ENCODE results near the gene STK32B. TPM values are rescaled to one million over a fixed set of nuclear protein-coding genes. Genes with fewer than 3 reads are reported as not detected.

STK32B gene
- total and polyA plus RNA-seq, 2 of the 4 experiments (the other 2 are of a cell fraction), result 5.5 to 6.3 TPM

DNA sequence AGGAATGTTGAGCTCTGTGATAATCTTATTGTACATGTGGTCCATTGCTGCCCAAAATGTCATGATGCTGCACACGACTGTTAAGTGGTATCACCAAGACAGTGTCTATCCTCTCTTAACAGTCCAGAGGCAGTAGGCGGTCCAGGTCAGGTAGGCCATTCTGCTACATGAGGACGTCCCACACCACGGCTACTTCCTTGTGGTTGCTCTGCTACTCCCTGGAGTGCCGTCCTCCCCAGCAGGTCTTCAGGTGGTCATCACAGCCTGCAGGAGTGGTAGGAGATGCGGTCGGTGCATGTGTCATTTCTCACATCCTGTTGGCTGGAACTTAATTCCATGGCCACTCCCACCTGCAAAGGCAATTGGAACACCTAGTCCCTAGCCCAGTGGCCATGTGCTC lies 11.5 kb upstream of the STK32B start:
- DNase-seq (no peak), ATAC-seq (ENCODE audit: low read depth) (no peak)
- in situ Hi-C loops (cut with MboI; ENCODE audit: low sequenced_read_pairs) (loop anchor here (10.0 kb wide), 1 partner anchor 755 kb away; no protein-coding TSS in a partner anchor), dilution Hi-C loops (cut with HindIII; ENCODE audit: low sequenced_read_pairs, unreplicated experiment) (no loop called here), intact Hi-C loops (cut with micrococcal nuclease) (loop anchor here (2.0 to 10.0 kb wide), 5 partner anchors 49 to 668 kb away; partner anchors contain the start of gene EVC2)
- H3K9me3 ChIP-seq (ENCODE audit: control insufficient read depth, insufficient read depth, low read length), result no peaks in the 10 kb centered on the region
- no peak overlapping the region for H3K4me2 ChIP-seq (ENCODE audit: low read depth, low read length)
- peak overlapping the region; percentile 83 for H3K4ac ChIP-seq (ENCODE audit: low read depth, low read length)
- H2BK20ac ChIP-seq (ENCODE audit: low read depth, low read length), result peak overlapping the region; percentile 85
- ChIA-PET POLR2A (ENCODE audit: unreplicated experiment) (no interaction called here), CTCF (no interaction called here)
- H3K4me1 ChIP-seq (ENCODE audit: control insufficient read depth, insufficient read depth, low read length), result peaks cover 21% of the 10 kb centered on the region
- H3K9ac ChIP-seq (ENCODE audit: low read depth, low read length), result no peak overlapping the region
- no peaks in the 10 kb centered on the region for H4K20me1 ChIP-seq (ENCODE audit: insufficient read depth, low read length)
- TF ChIP-seq POLR2A (IDR thresholded peaks at IDR 0.05; ENCODE audit: low read depth, low read length) (no peak), NFE2L2 (IDR thresholded peaks at IDR 0.05; ENCODE audit: low read depth, low read length) (no peak), MXI1 (IDR thresholded peaks at IDR 0.05; ENCODE audit: borderline replicate concordance, low read depth, low read length) (no peak), MAFK (IDR thresholded peaks at IDR 0.05; ENCODE audit: low read depth, low read length) (no peak), MAZ (IDR thresholded peaks at IDR 0.05; ENCODE audit: borderline replicate concordance, low read depth, low read length) (no peak), RFX5 (IDR thresholded peaks at IDR 0.05; ENCODE audit: low read depth, low read length) (no peak), BHLHE40 (IDR thresholded peaks at IDR 0.05; ENCODE audit: low read depth, low read length) (no peak), CEBPB (IDR thresholded peaks at IDR 0.05; ENCODE audit: low read depth, low read length) (no peak), RCOR1 (IDR thresholded peaks at IDR 0.05; ENCODE audit: insufficient replicate concordance, low read length) (no peak), RAD21 (IDR thresholded peaks at IDR 0.05; ENCODE audit: low read length) (no peak), FOS (IDR thresholded peaks at IDR 0.05; ENCODE audit: low read depth, low read length) (no peak), SMC3 (IDR thresholded peaks at IDR 0.05; ENCODE audit: low read depth, low read length) (no peak)
- TF ChIP-seq, protein P1, sequence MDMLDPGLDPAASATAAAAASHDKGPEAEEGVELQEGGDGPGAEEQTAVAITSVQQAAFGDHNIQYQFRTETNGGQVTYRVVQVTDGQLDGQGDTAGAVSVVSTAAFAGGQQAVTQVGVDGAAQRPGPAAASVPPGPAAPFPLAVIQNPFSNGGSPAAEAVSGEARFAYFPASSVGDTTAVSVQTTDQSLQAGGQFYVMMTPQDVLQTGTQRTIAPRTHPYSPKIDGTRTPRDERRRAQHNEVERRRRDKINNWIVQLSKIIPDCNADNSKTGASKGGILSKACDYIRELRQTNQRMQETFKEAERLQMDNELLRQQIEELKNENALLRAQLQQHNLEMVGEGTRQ (IDR thresholded peaks at IDR 0.05; ENCODE audit: low read depth, low read length), result no peak
- TF ChIP-seq, protein P2, sequence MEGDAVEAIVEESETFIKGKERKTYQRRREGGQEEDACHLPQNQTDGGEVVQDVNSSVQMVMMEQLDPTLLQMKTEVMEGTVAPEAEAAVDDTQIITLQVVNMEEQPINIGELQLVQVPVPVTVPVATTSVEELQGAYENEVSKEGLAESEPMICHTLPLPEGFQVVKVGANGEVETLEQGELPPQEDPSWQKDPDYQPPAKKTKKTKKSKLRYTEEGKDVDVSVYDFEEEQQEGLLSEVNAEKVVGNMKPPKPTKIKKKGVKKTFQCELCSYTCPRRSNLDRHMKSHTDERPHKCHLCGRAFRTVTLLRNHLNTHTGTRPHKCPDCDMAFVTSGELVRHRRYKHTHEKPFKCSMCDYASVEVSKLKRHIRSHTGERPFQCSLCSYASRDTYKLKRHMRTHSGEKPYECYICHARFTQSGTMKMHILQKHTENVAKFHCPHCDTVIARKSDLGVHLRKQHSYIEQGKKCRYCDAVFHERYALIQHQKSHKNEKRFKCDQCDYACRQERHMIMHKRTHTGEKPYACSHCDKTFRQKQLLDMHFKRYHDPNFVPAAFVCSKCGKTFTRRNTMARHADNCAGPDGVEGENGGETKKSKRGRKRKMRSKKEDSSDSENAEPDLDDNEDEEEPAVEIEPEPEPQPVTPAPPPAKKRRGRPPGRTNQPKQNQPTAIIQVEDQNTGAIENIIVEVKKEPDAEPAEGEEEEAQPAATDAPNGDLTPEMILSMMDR (conservative IDR thresholded peaks at IDR 0.05; ENCODE audit: low read depth, low read length), result no peak
- TF ChIP-seq, protein P3, sequence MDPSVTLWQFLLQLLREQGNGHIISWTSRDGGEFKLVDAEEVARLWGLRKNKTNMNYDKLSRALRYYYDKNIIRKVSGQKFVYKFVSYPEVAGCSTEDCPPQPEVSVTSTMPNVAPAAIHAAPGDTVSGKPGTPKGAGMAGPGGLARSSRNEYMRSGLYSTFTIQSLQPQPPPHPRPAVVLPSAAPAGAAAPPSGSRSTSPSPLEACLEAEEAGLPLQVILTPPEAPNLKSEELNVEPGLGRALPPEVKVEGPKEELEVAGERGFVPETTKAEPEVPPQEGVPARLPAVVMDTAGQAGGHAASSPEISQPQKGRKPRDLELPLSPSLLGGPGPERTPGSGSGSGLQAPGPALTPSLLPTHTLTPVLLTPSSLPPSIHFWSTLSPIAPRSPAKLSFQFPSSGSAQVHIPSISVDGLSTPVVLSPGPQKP (IDR thresholded peaks at IDR 0.05; ENCODE audit: borderline replicate concordance, low read depth, low read length), result no peak
- peaks cover 19% of the 10 kb centered on the region for H3K9me1 ChIP-seq (ENCODE audit: insufficient read depth, low read length)
- peak overlapping the region; percentile 88 for H3K14ac ChIP-seq (replicated peaks; ENCODE audit: low read depth, low read length)
- H3K79me1 ChIP-seq (ENCODE audit: low read depth in 1 of 2, low read length in 2 of 2), result peaks cover 0 to 3% of the 10 kb centered on the region in 2 experiments; a peak in 1 of 4 replicates
- H2AFZ ChIP-seq (replicated peaks; ENCODE audit: low read length, poor library complexity), result no peak overlapping the region
- peak overlapping the region; percentile 97 for H2AK5ac ChIP-seq (ENCODE audit: low read depth, low read length)
- peak overlapping the region; percentile 69; the same call in 2 of the 3 replicates for H2BK15ac ChIP-seq (ENCODE audit: low read depth, low read length)
- no peak overlapping the region for H2AK9ac ChIP-seq (replicated peaks; ENCODE audit: low read depth, low read length, poor library complexity)
- WGBS, 2 experiments (ENCODE audit: extremely low coverage in 2 of 2, insufficient read length in 1 of 2), result no CpG with 5 or more reads among the region's 7 CpGs
- H3K27me3 ChIP-seq (ENCODE audit: control insufficient read depth, insufficient read depth, low read length), result no peaks in the 10 kb centered on the region; the same call in none of the 2 replicates
- H3K27ac ChIP-seq (ENCODE audit: insufficient read depth, low read length), result peak overlapping the region; percentile 7; the same call in 1 of the 2 replicates
- H2BK5ac ChIP-seq (ENCODE audit: low read depth, low read length, poor library complexity, severe bottlenecking), result no peak overlapping the region
- H2BK120ac ChIP-seq (ENCODE audit: low read depth, low read length), result peak overlapping the region; percentile 81
- peak overlapping the region; percentile 45 to 63; a peak in 3 of 4 replicates for H4K8ac ChIP-seq (ENCODE audit: low read depth in 2 of 2, low read length in 2 of 2)
- H3K23ac ChIP-seq (ENCODE audit: low read depth, low read length), result peak overlapping the region; percentile 72; the same call in 1 of the 2 replicates
- H3K4me3 ChIP-seq (ENCODE audit: insufficient read depth, low read depth, low read length), result no peak overlapping the region
- peak overlapping the region; percentile 92 for H3K18ac ChIP-seq (ENCODE audit: low read depth, low read length)
- H3K36me3 ChIP-seq (ENCODE audit: control insufficient read depth, insufficient read depth, low read length), result no peaks in the 10 kb centered on the region
- H4K91ac ChIP-seq (ENCODE audit: insufficient read depth, low read depth, low read length), result peak overlapping the region; percentile 84
- BruUV-seq (replicated peaks), result no TSS peak
- H4K5ac ChIP-seq (ENCODE audit: low read depth, low read length), result peak overlapping the region; percentile 78
- H3K56ac ChIP-seq (ENCODE audit: extremely low read depth, insufficient read depth, low read length), result no peak overlapping the region
